ENCODE data around the gene EPS8L3.

GRCh38 chr1:109782927-109783326 lies 19.2 kb upstream of the EPS8L3 start:
- TF ChIP-seq TAF1 (IDR thresholded peaks at IDR 0.05; ENCODE audit: low read depth) (no peak), RAD21 (conservative IDR thresholded peaks at IDR 0.05) (no peak), POLR2AphosphoS5 (IDR thresholded peaks at IDR 0.05) (no peak), MXI1 (conservative IDR thresholded peaks at IDR 0.05; ENCODE audit: poor library complexity, severe bottlenecking) (no peak), CTCF (IDR thresholded peaks at IDR 0.05; ENCODE audit: poor library complexity, severe bottlenecking) (no peak), EZH2 (IDR thresholded peaks at IDR 0.05; ENCODE audit: borderline replicate concordance, insufficient read depth, low read length, poor library complexity, severe bottlenecking) (no peak), SMC3 (conservative IDR thresholded peaks at IDR 0.05; ENCODE audit: poor library complexity) (no peak), EP300 (conservative IDR thresholded peaks at IDR 0.05; ENCODE audit: poor library complexity, severe bottlenecking) (no peak), REST (IDR thresholded peaks at IDR 0.05; ENCODE audit: borderline replicate concordance) (no peak)

All from neural cell (in vitro differentiated cells).